ENCODE data around the gene ANKHD1. TPM values are rescaled to one million over a fixed set of nuclear protein-coding genes. Genes with fewer than 3 reads are reported as not detected.
"Not testable (repeated sequence)": the region's sequence is repeated elsewhere in the genome, so short reads cannot be mapped to it uniquely, and the experiment has no call there.

The ANKHD1 gene
- total RNA-seq, 3 donors from 2014 or later, result 88.6 to 102 (median 95.1) TPM

- Mint-ChIP-seq H3K9me3 (no peaks in the 10 kb centered on the region), H3K36me3 (ENCODE audit: insufficient read depth) (peaks cover 14% of the 10 kb centered on the region), H3K4me1 (ENCODE audit: low read depth) (peaks cover 45% of the 10 kb centered on the region), H3K27me3 (ENCODE audit: low read depth) (no peaks in the 10 kb centered on the region), H3K4me3 (no peak overlapping the region)
- ATAC-seq, result no peak
- DNase-seq, result no peak
Measured at GRCh38 chr5:140424135-140424534, 22.5 kb downstream of the ANKHD1 start.

DNA sequence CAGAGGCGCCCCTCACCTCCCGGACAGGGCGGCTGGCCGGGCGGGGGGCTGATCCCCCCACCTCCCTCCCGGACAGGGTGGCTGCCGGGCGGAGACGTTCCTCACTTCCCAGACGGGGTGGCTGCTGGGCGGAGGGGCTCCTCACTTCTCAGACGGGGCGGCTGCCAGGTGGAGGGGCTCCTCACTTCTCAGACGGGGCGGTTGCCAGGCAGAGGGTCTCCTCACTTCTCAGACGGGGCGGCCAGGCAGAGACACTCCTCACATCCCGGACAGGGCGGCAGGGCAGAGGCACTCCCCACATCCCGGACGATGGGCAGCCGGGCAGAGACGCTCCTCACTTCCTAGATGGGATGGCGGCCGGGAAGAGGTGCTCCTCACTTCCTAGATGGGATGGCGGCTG, 26.1 kb downstream of the ANKHD1 start:
- not testable (repeated sequence) for ATAC-seq; H3K9me3 Mint-ChIP-seq; DNase-seq; H3K4me3 Mint-ChIP-seq; H3K27me3 Mint-ChIP-seq (ENCODE audit: low read depth)
- H3K36me3 Mint-ChIP-seq (ENCODE audit: insufficient read depth), result peaks cover 11% of the 10 kb centered on the region
- peaks cover 39% of the 10 kb centered on the region for H3K4me1 Mint-ChIP-seq (ENCODE audit: low read depth)

DNA sequence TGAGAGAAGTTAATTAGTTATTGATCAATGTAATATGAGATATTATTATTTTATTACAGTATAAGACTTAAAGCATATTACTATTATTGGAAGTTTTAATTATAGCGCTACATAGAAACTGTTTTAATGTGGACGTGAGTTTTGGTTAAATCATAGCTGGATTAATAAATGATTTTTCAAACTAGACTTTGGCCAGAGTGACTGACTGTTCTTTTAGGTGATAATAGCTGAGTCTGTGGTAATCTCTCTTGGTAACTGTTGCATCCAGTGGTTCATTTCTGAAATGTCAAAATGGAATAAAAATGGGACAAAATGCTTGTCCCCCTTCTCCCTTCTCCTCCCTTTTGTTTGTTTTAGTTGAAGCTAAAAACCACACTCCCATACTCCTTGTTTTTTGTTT, 28.1 kb downstream of the ANKHD1 start:
- ATAC-seq (no peak), DNase-seq (no peak)
- Mint-ChIP-seq H3K9me3 (no peaks in the 10 kb centered on the region), H3K4me3 (no peak overlapping the region), H3K36me3 (ENCODE audit: insufficient read depth) (peaks cover 11% of the 10 kb centered on the region), H3K4me1 (ENCODE audit: low read depth) (peaks cover 30% of the 10 kb centered on the region), H3K27me3 (ENCODE audit: low read depth) (no peaks in the 10 kb centered on the region)

- DNase-seq (no peak), ATAC-seq (no peak)
- peaks cover 27% of the 10 kb centered on the region for H3K4me1 Mint-ChIP-seq (ENCODE audit: low read depth)
- peaks cover 14% of the 10 kb centered on the region for H3K36me3 Mint-ChIP-seq (ENCODE audit: insufficient read depth)
- H3K27me3 Mint-ChIP-seq (ENCODE audit: low read depth), result no peaks in the 10 kb centered on the region
- no peak overlapping the region for H3K4me3 Mint-ChIP-seq
- no peaks in the 10 kb centered on the region for H3K9me3 Mint-ChIP-seq
Measured at GRCh38 chr5:140432212-140432611, 30.6 kb downstream of the ANKHD1 start.

DNA sequence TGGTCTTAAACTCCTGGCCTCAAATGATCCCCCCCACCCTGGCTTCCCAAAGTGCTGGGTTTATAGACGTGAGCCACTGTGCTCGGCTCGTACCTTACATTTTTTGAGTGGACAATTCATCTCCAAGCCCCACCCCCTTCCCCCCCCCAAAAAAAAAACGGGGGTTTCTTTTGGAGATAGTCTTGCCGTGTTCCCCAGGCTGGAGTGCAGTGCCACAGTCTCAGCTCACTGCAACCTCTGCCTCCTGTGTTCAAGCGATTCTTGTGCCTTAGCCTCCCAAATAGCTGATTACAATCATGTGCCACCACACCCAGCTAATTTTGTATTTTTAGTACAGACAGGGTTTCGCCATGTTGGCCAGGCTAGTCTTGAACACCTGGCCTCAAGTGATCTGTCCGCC, 31.3 kb downstream of the ANKHD1 start:
- no peak for DNase-seq
- no peak for ATAC-seq

DNA sequence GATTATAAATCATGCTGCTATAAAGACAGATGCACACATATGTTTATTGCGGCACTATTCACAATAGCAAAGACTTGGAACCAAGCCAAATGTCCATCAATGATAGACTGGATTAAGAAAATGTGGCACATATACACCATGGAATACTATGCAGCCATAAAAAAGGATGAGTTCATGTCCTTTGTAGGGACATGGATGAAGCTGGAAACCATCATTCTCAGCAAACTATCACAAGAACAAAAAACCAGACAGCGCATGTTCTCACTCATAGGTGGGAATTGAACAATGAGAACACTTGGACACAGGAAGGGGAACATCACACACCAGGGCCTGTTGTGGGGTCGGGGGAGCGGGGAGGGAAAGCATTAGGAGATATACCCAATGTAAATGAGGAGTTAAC, 55.7 kb downstream of the ANKHD1 start:
- not testable (repeated sequence) for H3K4me1 Mint-ChIP-seq (ENCODE audit: low read depth); H3K4me3 Mint-ChIP-seq; DNase-seq; ATAC-seq; H3K9me3 Mint-ChIP-seq; H3K27me3 Mint-ChIP-seq (ENCODE audit: low read depth)
- H3K36me3 Mint-ChIP-seq (ENCODE audit: insufficient read depth), result peaks cover 47% of the 10 kb centered on the region

More for the DNA sequence above, 31.3 kb downstream of the ANKHD1 start:
- Mint-ChIP-seq H3K9me3 (no peaks in the 10 kb centered on the region), H3K4me3 (no peak overlapping the region), H3K4me1 (ENCODE audit: low read depth) (peaks cover 27% of the 10 kb centered on the region), H3K27me3 (ENCODE audit: low read depth) (no peaks in the 10 kb centered on the region), H3K36me3 (ENCODE audit: insufficient read depth) (peaks cover 15% of the 10 kb centered on the region)

DNA sequence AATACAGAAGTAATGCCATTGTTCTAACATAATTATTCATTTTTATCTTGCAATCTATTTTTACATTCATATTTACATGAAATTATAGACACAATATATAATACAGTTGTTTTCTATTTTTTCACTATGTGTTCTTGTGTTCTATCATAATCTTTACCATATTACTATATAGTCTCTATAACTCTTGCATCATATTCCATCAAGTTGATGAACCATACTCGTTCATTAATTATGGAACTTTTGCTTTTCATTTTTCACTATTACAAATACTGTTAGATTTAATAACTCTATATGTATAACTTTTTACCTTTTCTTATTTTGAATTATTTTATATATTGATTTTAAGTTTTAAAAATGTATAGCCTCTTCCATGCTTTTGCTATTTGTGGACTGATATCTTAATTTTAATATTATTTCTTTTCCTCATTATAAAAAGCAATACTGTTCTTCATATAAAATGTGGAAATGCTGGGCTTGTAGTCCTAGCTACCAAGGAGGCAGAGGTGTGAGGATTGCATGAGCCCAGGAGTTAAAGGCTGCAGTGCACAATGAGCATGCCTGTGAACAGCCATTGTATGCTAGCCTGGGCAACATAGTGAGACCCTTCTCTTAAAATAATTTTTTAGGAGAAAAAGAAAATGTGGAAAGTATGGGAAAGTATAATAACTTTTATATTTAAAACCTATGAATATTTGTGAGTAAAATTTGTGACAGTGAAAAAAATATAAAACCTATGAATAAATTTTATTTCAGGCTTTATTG, 65.5 kb downstream of the ANKHD1 start:
- no peaks in the 10 kb centered on the region for H3K9me3 Mint-ChIP-seq
- no peak overlapping the region for H3K4me3 Mint-ChIP-seq

GRCh38 chr5:140468188-140468587, 66.6 kb downstream of the ANKHD1 start:
- ATAC-seq, result no peak
- H3K36me3 Mint-ChIP-seq (ENCODE audit: insufficient read depth), result peaks cover 14% of the 10 kb centered on the region
- no peaks in the 10 kb centered on the region for H3K27me3 Mint-ChIP-seq (ENCODE audit: low read depth)
- H3K4me1 Mint-ChIP-seq (ENCODE audit: low read depth), result no peaks in the 10 kb centered on the region
- DNase-seq, result no peak
- H3K4me3 Mint-ChIP-seq, result no peak overlapping the region
- H3K9me3 Mint-ChIP-seq, result no peaks in the 10 kb centered on the region

More for the DNA sequence above, 65.5 kb downstream of the ANKHD1 start:
- Mint-ChIP-seq H3K27me3 (ENCODE audit: low read depth) (no peaks in the 10 kb centered on the region), H3K36me3 (ENCODE audit: insufficient read depth) (peaks cover 17% of the 10 kb centered on the region), H3K4me1 (ENCODE audit: low read depth) (no peaks in the 10 kb centered on the region)
- DNase-seq (no peak), ATAC-seq (no peak)

DNA sequence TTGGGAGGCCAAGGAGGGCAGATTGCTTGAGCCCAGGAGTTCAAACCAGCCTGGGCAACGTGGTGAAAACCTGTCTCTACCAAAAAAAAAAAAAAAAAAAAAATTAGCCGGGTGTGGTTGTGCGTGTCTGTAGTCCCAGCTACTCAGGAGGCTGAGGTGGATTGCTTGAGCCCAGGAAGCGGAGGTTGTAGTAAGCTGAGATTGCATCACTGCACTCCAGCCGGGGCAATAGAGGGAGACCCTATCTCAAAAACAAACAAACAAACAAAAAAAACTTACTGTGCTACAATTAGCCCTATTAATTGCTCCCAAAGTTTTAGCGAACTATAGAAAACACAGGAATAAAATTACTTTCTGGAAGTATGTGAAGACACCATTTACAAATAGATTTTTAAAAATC, 67.6 kb downstream of the ANKHD1 start:
- Mint-ChIP-seq H3K4me1 (ENCODE audit: low read depth) (no peaks in the 10 kb centered on the region), H3K27me3 (ENCODE audit: low read depth) (no peaks in the 10 kb centered on the region), H3K4me3 (no peak overlapping the region), H3K36me3 (ENCODE audit: insufficient read depth) (peaks cover 19% of the 10 kb centered on the region), H3K9me3 (no peaks in the 10 kb centered on the region)
- DNase-seq (no peak), ATAC-seq (no peak)

DNA sequence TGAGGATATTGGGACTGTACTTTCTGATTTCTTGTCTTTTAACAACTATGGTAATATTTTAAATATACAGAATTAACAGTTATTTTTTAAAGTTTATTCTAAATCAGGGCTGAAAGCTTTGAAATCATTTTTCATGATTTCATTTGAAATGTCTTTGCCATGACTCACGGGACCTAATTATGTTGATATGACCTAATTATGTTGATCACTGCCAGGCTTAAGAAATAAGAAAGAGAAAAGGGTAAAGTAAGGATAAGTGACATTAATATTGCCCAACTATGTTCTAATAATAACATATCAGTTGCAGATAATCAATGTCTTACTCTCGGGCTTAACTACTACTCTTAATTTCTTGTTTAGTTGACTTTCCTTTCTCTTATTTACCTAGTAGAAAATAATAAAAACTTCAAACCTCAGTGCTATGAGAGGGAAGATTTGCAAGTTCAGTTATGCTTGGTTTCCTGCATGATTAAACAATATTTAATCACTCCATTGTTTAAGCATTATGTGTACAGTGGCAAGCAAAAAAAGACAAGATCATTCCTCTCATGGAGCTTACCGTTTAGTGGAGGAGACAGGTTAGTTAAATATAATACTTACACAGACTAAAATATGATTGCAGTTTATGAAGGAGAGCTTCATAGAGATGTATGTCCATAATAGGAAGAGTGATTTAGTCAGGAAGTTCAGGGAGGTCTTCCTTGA, 78.8 kb downstream of the ANKHD1 start:
- DNase-seq, result no peak
- Mint-ChIP-seq H3K4me1 (ENCODE audit: low read depth) (no peaks in the 10 kb centered on the region), H3K9me3 (no peaks in the 10 kb centered on the region), H3K4me3 (no peak overlapping the region), H3K36me3 (ENCODE audit: insufficient read depth) (peaks cover 14% of the 10 kb centered on the region), H3K27me3 (ENCODE audit: low read depth) (no peaks in the 10 kb centered on the region)
- ATAC-seq, result no peak

DNA sequence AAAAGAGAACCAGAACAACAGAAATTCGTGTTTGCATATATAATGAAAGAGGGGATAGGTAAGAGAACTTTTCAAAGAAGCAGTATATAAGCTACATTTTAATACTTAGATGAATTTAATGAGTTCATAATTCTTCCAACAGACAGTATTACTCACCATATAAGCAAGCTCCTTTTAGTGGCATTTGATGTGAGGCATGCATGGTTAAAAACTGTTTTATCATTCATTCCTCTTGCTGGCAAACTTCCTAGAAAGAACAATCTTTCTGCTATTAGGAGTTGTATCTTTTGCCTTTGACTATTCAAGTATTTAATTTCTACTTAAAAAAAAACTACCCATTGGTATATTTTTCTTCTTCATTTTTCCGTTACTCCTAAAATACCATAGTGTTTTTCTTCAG, 80.1 kb downstream of the ANKHD1 start:
- Mint-ChIP-seq H3K4me3 (no peak overlapping the region), H3K27me3 (ENCODE audit: low read depth) (no peaks in the 10 kb centered on the region), H3K36me3 (ENCODE audit: insufficient read depth) (peaks cover 17% of the 10 kb centered on the region), H3K9me3 (no peaks in the 10 kb centered on the region), H3K4me1 (ENCODE audit: low read depth) (no peaks in the 10 kb centered on the region)
- DNase-seq (no peak), ATAC-seq (no peak)

DNA sequence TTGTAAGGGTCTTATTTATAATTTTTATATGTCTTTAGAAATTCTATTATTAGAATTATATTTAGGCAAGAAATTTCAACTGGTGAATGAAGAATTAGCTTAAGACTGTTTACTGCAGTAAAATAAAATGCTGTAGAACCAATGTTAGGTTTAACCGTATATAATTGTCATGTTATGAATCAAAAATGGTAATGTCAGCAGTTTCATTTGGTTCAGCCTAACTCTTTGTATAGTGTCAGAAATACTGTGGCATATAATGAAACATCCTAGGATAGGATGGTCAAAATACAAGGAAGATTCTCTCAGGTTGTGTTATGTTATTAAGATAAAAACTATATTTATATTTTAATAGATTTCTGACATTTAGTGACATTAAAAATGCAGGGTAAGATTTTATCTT, 81.4 kb downstream of the ANKHD1 start:
- Mint-ChIP-seq H3K9me3 (no peaks in the 10 kb centered on the region), H3K4me3 (no peak overlapping the region), H3K4me1 (ENCODE audit: low read depth) (no peaks in the 10 kb centered on the region), H3K36me3 (ENCODE audit: insufficient read depth) (peaks cover 20% of the 10 kb centered on the region), H3K27me3 (ENCODE audit: low read depth) (no peaks in the 10 kb centered on the region)
- ATAC-seq (no peak), DNase-seq (no peak)

DNA sequence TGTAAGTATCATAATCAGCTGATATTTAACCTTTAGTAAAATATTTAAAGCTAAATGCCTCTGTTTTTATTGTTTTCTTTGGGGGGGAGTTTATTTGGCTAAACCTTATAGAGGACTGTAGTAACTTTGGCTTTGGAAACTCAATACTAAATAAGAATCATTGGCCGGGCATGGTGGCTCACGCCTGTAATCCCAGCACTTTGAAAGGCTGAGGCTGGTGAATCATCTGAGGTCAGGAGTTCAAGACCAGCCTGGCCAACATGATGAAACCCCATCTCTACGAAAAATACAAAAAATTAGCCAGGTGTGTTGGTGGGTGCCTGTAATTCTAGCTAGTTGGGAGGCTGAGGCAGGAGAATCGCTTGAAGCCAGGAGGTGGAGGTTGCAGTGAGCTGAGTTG, 86.5 kb downstream of the ANKHD1 start:
- not testable (repeated sequence) for ATAC-seq; H3K4me3 Mint-ChIP-seq; H3K9me3 Mint-ChIP-seq; DNase-seq; H3K27me3 Mint-ChIP-seq (ENCODE audit: low read depth); H3K4me1 Mint-ChIP-seq (ENCODE audit: low read depth)
- peaks cover 30% of the 10 kb centered on the region for H3K36me3 Mint-ChIP-seq (ENCODE audit: insufficient read depth)

DNA sequence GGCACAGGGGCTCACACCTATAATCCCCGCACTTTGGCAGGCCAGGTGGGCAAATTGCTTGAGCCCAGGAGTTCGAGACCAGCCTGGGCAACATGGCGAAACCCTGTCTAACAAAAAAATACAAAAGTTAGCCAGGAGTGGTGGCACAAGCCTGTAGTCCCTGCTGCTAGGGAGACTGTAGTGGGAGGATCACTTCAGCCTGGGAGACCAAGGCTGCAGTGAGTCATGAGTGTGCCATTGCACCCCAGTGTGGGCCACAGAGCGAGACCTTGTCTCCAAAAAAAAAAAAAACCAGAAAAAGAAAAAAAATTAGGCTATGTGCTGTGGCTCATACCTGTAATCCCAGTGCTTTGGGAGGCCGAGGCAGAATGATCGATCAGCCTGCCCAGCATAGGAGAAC, 87.3 kb downstream of the ANKHD1 start:
- H3K4me3 Mint-ChIP-seq, result no peak overlapping the region
- H3K27me3 Mint-ChIP-seq (ENCODE audit: low read depth), result no peaks in the 10 kb centered on the region
- no peaks in the 10 kb centered on the region for H3K4me1 Mint-ChIP-seq (ENCODE audit: low read depth)
- no peaks in the 10 kb centered on the region for H3K9me3 Mint-ChIP-seq
- peaks cover 30% of the 10 kb centered on the region for H3K36me3 Mint-ChIP-seq (ENCODE audit: insufficient read depth)
- ATAC-seq (no peak), DNase-seq (no peak)

GRCh38 chr5:140497897-140498296, 96.3 kb downstream of the ANKHD1 start:
- Mint-ChIP-seq H3K27me3 (ENCODE audit: low read depth) (no peaks in the 10 kb centered on the region), H3K9me3 (no peaks in the 10 kb centered on the region), H3K4me3 (no peak overlapping the region), H3K4me1 (ENCODE audit: low read depth) (peaks cover 7% of the 10 kb centered on the region), H3K36me3 (ENCODE audit: insufficient read depth) (peaks cover 20% of the 10 kb centered on the region)
- no peak for DNase-seq
- ATAC-seq, result no peak
